Memory B cell (primary cell): ENCODE data around the gene LHFPL3.

Experiments
- ATAC-seq: fragments of 150-1000 bp; cut with Tn5 transposase; 2 replicates; pipeline ENCODE4 v1.10.0; 2021; ENCODE audit warnings: low read depth, mild to moderate bottlenecking, moderate library complexity
- DNase-seq, 2 donors: peaks; one replicate each; pipeline ENCODE4 v3.0.0; 2022; ENCODE audit warnings: low spot score in 2 of 2
- H3K27ac Mint-ChIP-seq: one replicate; pipeline ENCODE4 v1.8.0; 2022; ENCODE audit warnings: mild to moderate bottlenecking, moderate library complexity, mixed read lengths
- H3K27me3 Mint-ChIP-seq: one replicate; pipeline ENCODE4 v1.8.0; 2022; ENCODE audit warnings: mixed read lengths
- H3K36me3 Mint-ChIP-seq: one replicate; pipeline ENCODE4 v1.8.0; 2022; ENCODE audit warnings: mild to moderate bottlenecking, mixed read lengths
- H3K4me1 Mint-ChIP-seq: one replicate; pipeline ENCODE4 v1.8.0; 2022; ENCODE audit warnings: mixed read lengths
- H3K4me3 Mint-ChIP-seq: one replicate; pipeline ENCODE4 v1.8.0; 2022; ENCODE audit warnings: mild to moderate bottlenecking, moderate library complexity, mixed read lengths
- H3K9me3 Mint-ChIP-seq: one replicate; pipeline ENCODE4 v1.8.0; 2022; ENCODE audit warnings: mixed read lengths

The LHFPL3 gene

DNA sequence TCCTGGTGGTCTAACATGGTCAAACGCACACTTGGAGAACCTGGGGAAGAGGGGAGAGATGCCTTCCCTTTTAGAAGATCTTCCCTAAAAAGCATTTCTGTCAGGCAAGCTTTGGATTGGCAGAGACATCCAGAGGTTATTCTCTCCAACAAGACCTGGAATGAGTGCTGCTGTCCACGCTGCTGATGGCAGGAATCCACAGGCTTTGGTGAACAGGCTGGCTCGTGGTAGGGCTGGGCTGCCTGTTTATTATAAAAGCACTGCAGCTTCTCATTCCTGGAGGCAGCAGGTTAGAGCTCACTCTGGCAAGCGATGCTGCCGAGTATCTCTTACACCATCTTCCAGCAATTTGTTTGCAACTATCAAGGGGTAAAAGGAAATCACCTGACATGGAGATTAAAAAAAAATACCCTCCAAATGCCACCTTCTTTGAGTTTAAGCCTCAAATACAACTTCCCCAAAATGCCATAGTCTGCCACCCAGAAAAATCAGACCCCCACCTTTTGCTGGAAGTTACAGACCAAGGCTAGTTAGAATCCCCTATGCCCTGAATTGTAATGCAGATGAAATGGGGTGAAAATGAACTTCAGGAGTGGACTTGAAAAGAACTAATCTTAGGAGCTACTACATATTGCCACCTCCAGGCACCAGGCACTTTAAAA is 533.5 kb downstream of the LHFPL3 start:
- no peak for ATAC-seq
- H3K27ac Mint-ChIP-seq: no peak overlapping the region
- no peaks in the 10 kb centered on the region for H3K36me3 Mint-ChIP-seq
- peaks cover 9% of the 10 kb centered on the region for H3K4me1 Mint-ChIP-seq
- peaks cover 15% of the 10 kb centered on the region for H3K27me3 Mint-ChIP-seq
- H3K9me3 Mint-ChIP-seq: no peaks in the 10 kb centered on the region
- H3K4me3 Mint-ChIP-seq: no peak overlapping the region
- DNase-seq: no peak

DNA sequence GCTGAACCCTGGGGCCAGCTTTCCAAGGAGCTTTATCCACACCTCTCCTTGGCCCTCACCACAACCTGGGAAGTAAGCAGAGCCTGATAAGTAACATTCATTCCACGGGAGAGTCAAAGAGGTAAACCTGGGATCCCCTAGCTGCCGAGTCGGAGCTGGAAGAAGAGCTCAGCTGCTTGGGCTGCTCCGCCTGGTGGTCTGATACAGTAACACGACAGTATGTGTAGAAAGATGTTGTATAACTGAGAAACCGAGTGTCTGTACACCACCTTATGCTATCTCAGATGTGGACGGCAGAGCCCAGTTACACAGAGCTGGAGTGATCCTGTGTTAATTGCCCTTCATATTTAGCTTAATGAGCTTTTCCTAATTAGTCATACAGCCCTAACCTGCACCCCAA is 534.3 kb downstream of the LHFPL3 start:
- DNase-seq (no peak), ATAC-seq (no peak)
- Mint-ChIP-seq H3K27me3 (peaks cover 15% of the 10 kb centered on the region), H3K4me1 (peaks cover 6% of the 10 kb centered on the region), H3K9me3 (no peaks in the 10 kb centered on the region), H3K36me3 (no peaks in the 10 kb centered on the region), H3K27ac (no peak overlapping the region), H3K4me3 (no peak overlapping the region)

DNA sequence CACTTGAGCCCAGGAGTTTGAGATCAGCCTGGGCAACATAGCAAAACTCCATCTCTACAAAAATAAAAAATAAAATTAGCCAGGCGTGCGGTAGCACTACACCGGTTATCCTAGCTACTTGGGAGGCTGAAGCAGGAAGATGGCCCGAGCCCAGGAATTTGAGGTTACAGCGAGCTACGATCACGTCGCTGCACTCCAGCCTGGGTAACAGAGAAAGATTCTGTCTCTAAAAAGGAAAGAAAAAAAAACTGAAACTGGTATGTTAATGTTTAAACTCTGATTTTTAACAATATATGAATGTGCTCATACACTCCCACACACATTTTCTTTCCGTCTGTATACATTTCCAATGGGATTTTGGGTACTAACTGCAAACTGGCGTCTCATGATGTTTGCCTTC is 545.0 kb downstream of the LHFPL3 start:
- Mint-ChIP-seq H3K4me1 (peaks cover 2% of the 10 kb centered on the region), H3K27me3 (peaks cover 5% of the 10 kb centered on the region), H3K36me3 (peaks cover 2% of the 10 kb centered on the region), H3K9me3 (no peaks in the 10 kb centered on the region), H3K27ac (no peak overlapping the region), H3K4me3 (no peak overlapping the region)
- ATAC-seq (no peak), DNase-seq (no peak)

GRCh38 chr7:104878577-104878976 is 550.2 kb downstream of the LHFPL3 start:
- no peak overlapping the region for H3K27ac Mint-ChIP-seq
- H3K36me3 Mint-ChIP-seq: peaks cover 2% of the 10 kb centered on the region
- ATAC-seq: no peak
- H3K4me1 Mint-ChIP-seq: peaks cover 9% of the 10 kb centered on the region
- no peak overlapping the region for H3K4me3 Mint-ChIP-seq
- no peak for DNase-seq
- no peaks in the 10 kb centered on the region for H3K9me3 Mint-ChIP-seq
- peaks cover 7% of the 10 kb centered on the region for H3K27me3 Mint-ChIP-seq

- Mint-ChIP-seq H3K36me3 (no peaks in the 10 kb centered on the region), H3K4me3 (no peak overlapping the region), H3K27ac (no peak overlapping the region), H3K4me1 (peaks cover 11% of the 10 kb centered on the region), H3K27me3 (peaks cover 11% of the 10 kb centered on the region), H3K9me3 (no peaks in the 10 kb centered on the region)
- DNase-seq (no peak), ATAC-seq (peak; percentile 11)
Observed at GRCh38 chr7:104883248-104883717, 554.9 kb downstream of the LHFPL3 start.

- ATAC-seq (peak; percentile 83), DNase-seq (peak; percentile 68 to 73)
- Mint-ChIP-seq H3K27me3 (peaks cover 9% of the 10 kb centered on the region), H3K4me3 (peak overlapping the region; percentile 24), H3K36me3 (no peaks in the 10 kb centered on the region), H3K9me3 (no peaks in the 10 kb centered on the region), H3K27ac (no peak overlapping the region), H3K4me1 (peaks cover 5% of the 10 kb centered on the region)
Observed at GRCh38 chr7:104883718-104884452, 555.5 kb downstream of the LHFPL3 start.

- no peak overlapping the region for H3K4me3 Mint-ChIP-seq
Observed at GRCh38 chr7:104886651-104887050, 558.2 kb downstream of the LHFPL3 start.

DNA sequence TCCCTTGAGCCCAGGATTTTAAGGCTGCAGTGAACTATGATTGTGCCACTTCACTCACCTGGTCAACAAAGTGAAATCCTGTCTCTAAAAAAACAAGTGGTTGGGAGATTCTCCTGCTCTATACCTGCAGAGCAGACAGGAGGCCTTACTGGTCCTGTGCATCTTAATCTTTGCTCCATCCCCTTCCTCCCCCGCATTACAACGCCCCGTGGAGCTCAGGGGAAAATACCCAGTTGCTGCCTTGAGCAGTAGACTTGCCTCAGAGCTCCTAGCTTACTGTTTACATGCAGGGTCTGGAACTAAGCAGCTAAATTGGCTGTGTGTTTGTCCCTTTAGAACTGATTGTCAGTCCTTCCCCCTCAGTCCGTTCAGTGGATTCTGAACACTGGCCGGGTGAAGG is 561.8 kb downstream of the LHFPL3 start:
- Mint-ChIP-seq H3K27ac (no peak overlapping the region), H3K4me3 (no peak overlapping the region), H3K4me1 (peaks cover 1% of the 10 kb centered on the region), H3K36me3 (no peaks in the 10 kb centered on the region), H3K9me3 (no peaks in the 10 kb centered on the region), H3K27me3 (peaks cover 7% of the 10 kb centered on the region)
- ATAC-seq (no peak), DNase-seq (no peak)

More at GRCh38 chr7:104886651-104887050, 558.2 kb downstream of the LHFPL3 start:
- ATAC-seq (no peak), DNase-seq (no peak)
- Mint-ChIP-seq H3K27ac (no peak overlapping the region), H3K4me1 (peaks cover 5% of the 10 kb centered on the region), H3K27me3 (peaks cover 9% of the 10 kb centered on the region), H3K36me3 (no peaks in the 10 kb centered on the region), H3K9me3 (no peaks in the 10 kb centered on the region)

GRCh38 chr7:104891949-104892348 is 563.5 kb downstream of the LHFPL3 start:
- Mint-ChIP-seq H3K36me3 (no peaks in the 10 kb centered on the region), H3K27ac (no peak overlapping the region), H3K27me3 (no peaks in the 10 kb centered on the region), H3K9me3 (no peaks in the 10 kb centered on the region), H3K4me3 (no peak overlapping the region), H3K4me1 (peaks cover 3% of the 10 kb centered on the region)
- ATAC-seq: no peak
- no peak for DNase-seq

DNA sequence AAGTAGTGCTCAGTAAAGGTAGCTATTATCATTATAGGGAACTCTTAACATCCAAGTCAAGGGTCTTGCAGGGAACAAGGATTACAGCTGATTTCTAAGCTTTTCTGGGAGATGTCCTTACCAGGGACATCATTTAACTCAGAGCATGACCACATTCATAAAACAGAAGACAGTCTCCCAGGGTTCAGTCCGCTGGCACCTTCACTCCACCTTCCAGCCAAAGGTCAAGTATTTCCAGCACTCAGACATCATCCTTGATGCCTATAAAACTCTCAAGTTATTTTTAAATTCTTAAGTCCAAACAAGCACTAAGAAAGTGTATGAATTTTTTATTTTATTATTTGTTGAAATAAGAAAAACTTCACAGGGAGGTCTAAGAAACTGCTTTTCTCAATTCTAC is 565.9 kb downstream of the LHFPL3 start:
- no peak for ATAC-seq
- DNase-seq: no peak
- H3K27me3 Mint-ChIP-seq: peaks cover 2% of the 10 kb centered on the region
- no peak overlapping the region for H3K27ac Mint-ChIP-seq
- H3K4me3 Mint-ChIP-seq: no peak overlapping the region
- H3K36me3 Mint-ChIP-seq: no peaks in the 10 kb centered on the region
- H3K4me1 Mint-ChIP-seq: peaks cover 10% of the 10 kb centered on the region
- H3K9me3 Mint-ChIP-seq: no peaks in the 10 kb centered on the region

GRCh38 chr7:104894726-104895521 is 566.5 kb downstream of the LHFPL3 start:
- Mint-ChIP-seq H3K27me3 (peaks cover 4% of the 10 kb centered on the region), H3K4me1 (peaks cover 11% of the 10 kb centered on the region), H3K36me3 (no peaks in the 10 kb centered on the region), H3K4me3 (no peak overlapping the region), H3K9me3 (no peaks in the 10 kb centered on the region), H3K27ac (no peak overlapping the region)
- ATAC-seq (no peak), DNase-seq (no peak)

- peaks cover 11% of the 10 kb centered on the region for H3K4me1 Mint-ChIP-seq
- H3K4me3 Mint-ChIP-seq: no peak overlapping the region
- no peaks in the 10 kb centered on the region for H3K36me3 Mint-ChIP-seq
- H3K9me3 Mint-ChIP-seq: no peaks in the 10 kb centered on the region
- DNase-seq: no peak
- no peak overlapping the region for H3K27ac Mint-ChIP-seq
- peaks cover 4% of the 10 kb centered on the region for H3K27me3 Mint-ChIP-seq
- ATAC-seq: peak; percentile 22
Observed at GRCh38 chr7:104895522-104896236, 567.3 kb downstream of the LHFPL3 start.

- H3K27ac Mint-ChIP-seq: no peak overlapping the region
- DNase-seq: no peak
- no peak overlapping the region for H3K4me3 Mint-ChIP-seq
- peaks cover 9% of the 10 kb centered on the region for H3K27me3 Mint-ChIP-seq
- H3K9me3 Mint-ChIP-seq: no peaks in the 10 kb centered on the region
- ATAC-seq: no peak
- H3K36me3 Mint-ChIP-seq: no peaks in the 10 kb centered on the region
- H3K4me1 Mint-ChIP-seq: peaks cover 11% of the 10 kb centered on the region
Observed at GRCh38 chr7:104898434-104898833, 570.0 kb downstream of the LHFPL3 start.
